Gastrocnemius medialis (tissue), 4 donors: ENCODE data around the gene C5AR1. TPM values are rescaled to one million over a fixed set of nuclear protein-coding genes. Genes with fewer than 3 reads are reported as not detected.

Experiments
- ATAC-seq, 2 donors: fragments of 150-250 bp; one replicate each; pipeline ENCODE4 v1.9.1; 2016
- DNase-seq, 2 donors: peaks; one replicate each; pipeline ENCODE4 v3.0.0-alpha.2; 2019
- H3K27ac ChIP-seq, 4 donors: fragments of 200-600 bp; sonication (generic); 1 replicate in 1 of 4; 2 replicates in 3 of 4; pipeline ENCODE4 v1.5.1; 2016 to 2018; ENCODE audit warnings: mild to moderate bottlenecking in 2 of 4, moderate library complexity in 1 of 4
- H3K27me3 ChIP-seq, 3 donors: fragments of 200-600 bp; sonication (generic) in 2 of 3; 1 replicate in 1 of 3; 2 replicates in 2 of 3; pipeline versions ENCODE4 v1.5.1 to v1.6.0; 2016 to 2019; ENCODE audit warnings: mild to moderate bottlenecking in 1 of 3, moderate library complexity in 1 of 3
- H3K36me3 ChIP-seq, 2 donors: fragments of 200-600 bp; sonication (generic) in 1 of 2; one replicate each; pipeline ENCODE4 v1.5.1; 2017 to 2018
- H3K4me1 ChIP-seq, 2 donors: fragments of 200-600 bp; sonication (generic) in 1 of 2; one replicate each; pipeline ENCODE4 v1.5.1; 2016 to 2017; ENCODE audit warnings: mild to moderate bottlenecking in 2 of 2
- H3K4me3 ChIP-seq, 4 donors: fragments of 200-600 bp; sonication (generic) in 3 of 4; 1 replicate in 1 of 4; 2 replicates in 3 of 4; pipeline ENCODE4 v1.5.1; 2016 to 2019; ENCODE audit warnings: mild to moderate bottlenecking in 2 of 4
- H3K9me3 ChIP-seq, 3 donors: fragments of 200-600 bp; sonication (generic) in 2 of 3; 1 replicate in 1 of 3; 2 replicates in 2 of 3; pipeline ENCODE4 v1.5.1; 2016 to 2019
- POLR2A ChIP-seq, 2 donors: fragments of 450-650 bp; IDR thresholded peaks; one replicate each; pipeline ENCODE4 v1.6.1; 2017; ENCODE audit warnings: antibody characterized with exemption in 2 of 2, mild to moderate bottlenecking in 2 of 2, moderate library complexity in 2 of 2
- in situ Hi-C, 4 donors: fragments of 200-750 bp; cut with MboI; loops; one replicate each; pipeline versions ENCODE4 v1.15.0 to v1.8.0; 2017; ENCODE audit warnings: low sequenced_read_pairs in 4 of 4
- intact Hi-C: fragments of 100-400 bp; cut with DNase I; formaldehyde crosslinking; loops from one replicate; pipeline ENCODE4 v1.15.1; 2023; ENCODE audit warnings: low total_unique reads
- total RNA-seq, 4 donors: library from RNA; depleted of rRNA; stranded (reverse); fragments of >200 nt; gene quantifications; one replicate each; pipeline versions ENCODE4 v1.1.0 to v1.2.3, GENCODE V29; 2016
- TF ChIP-seq, protein P1 (sequence below), 5 experiments: fragments of 450-650 bp in 3 of 5; fragments of 200-600 bp in 2 of 5; sonication (generic) in 2 of 5; IDR thresholded peaks in 4 of 5; conservative IDR thresholded peaks in 1 of 5; 1 replicate in 4 of 5; 2 replicates in 1 of 5; pipeline ENCODE4 v1.5.1; 2016 to 2019; ENCODE audit warnings: antibody characterized with exemption in 5 of 5, mild to moderate bottlenecking in 3 of 5, moderate library complexity in 3 of 5

Gene C5AR1
- total RNA-seq, 4 donors from 2014 or later = 0.27 to 3.7 (median 2.1) TPM

DNA sequence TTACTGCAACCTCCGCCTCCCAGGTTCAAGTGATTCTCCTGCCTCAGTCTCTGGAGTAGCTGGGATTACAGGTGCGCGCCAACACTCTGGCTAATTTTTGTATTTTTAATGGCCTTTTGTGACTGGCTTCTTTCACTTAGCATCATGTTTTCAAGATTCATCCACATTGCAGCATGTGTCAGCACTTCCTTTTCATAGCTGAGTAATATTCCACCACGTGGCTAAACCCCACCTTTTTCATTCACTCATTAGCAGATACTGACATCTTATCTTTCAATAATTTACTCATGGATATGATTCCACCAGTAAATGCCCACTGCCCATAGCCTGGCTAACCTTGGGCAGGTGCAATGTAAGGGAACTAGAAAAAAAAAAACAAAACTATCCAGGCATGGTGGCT lies 6.9 kb downstream of the C5AR1 start:
- in situ Hi-C loops = no loop called here
- Histone ChIP-seq H3K27me3 (peaks cover 9 to 23% (median 20%) of the 10 kb centered on the region in 3 donors), H3K9me3 (no peaks in the 10 kb centered on the region), H3K4me3 (no peak overlapping the region), H3K36me3 (no peaks in the 10 kb centered on the region), H3K4me1 (no peaks in the 10 kb centered on the region), H3K27ac (no peak overlapping the region)
- TF ChIP-seq, protein P1, sequence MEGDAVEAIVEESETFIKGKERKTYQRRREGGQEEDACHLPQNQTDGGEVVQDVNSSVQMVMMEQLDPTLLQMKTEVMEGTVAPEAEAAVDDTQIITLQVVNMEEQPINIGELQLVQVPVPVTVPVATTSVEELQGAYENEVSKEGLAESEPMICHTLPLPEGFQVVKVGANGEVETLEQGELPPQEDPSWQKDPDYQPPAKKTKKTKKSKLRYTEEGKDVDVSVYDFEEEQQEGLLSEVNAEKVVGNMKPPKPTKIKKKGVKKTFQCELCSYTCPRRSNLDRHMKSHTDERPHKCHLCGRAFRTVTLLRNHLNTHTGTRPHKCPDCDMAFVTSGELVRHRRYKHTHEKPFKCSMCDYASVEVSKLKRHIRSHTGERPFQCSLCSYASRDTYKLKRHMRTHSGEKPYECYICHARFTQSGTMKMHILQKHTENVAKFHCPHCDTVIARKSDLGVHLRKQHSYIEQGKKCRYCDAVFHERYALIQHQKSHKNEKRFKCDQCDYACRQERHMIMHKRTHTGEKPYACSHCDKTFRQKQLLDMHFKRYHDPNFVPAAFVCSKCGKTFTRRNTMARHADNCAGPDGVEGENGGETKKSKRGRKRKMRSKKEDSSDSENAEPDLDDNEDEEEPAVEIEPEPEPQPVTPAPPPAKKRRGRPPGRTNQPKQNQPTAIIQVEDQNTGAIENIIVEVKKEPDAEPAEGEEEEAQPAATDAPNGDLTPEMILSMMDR (IDR thresholded peaks at IDR 0.05 in 4 of 5, conservative IDR thresholded peaks at IDR 0.05 in 1 of 5) = no peak
- TF ChIP-seq POLR2A (IDR thresholded peaks at IDR 0.05) = no peak
- ATAC-seq (no peak), DNase-seq (no peak)
- intact Hi-C loops = no loop called here

- no peaks in the 10 kb centered on the region for H3K9me3 ChIP-seq
- ATAC-seq (no peak), DNase-seq (no peak)
- no peak overlapping the region for H3K4me3 ChIP-seq
- TF ChIP-seq, protein P1 (IDR thresholded peaks at IDR 0.05 in 4 of 5, conservative IDR thresholded peaks at IDR 0.05 in 1 of 5) = no peak
- TF ChIP-seq POLR2A (IDR thresholded peaks at IDR 0.05) = no peak
- peaks cover 13 to 20% (median 15%) of the 10 kb centered on the region in 3 donors for H3K27me3 ChIP-seq
- no peaks in the 10 kb centered on the region for H3K36me3 ChIP-seq
- no peak overlapping the region for H3K27ac ChIP-seq
- intact Hi-C loops = no loop called here
- H3K4me1 ChIP-seq = no peaks in the 10 kb centered on the region
- in situ Hi-C loops = no loop called here
Measured at GRCh38 chr19:47319923-47320871, 10.5 kb downstream of the C5AR1 start.

GRCh38 chr19:47321630-47322029 lies 12.0 kb downstream of the C5AR1 start:
- no peak for DNase-seq
- in situ Hi-C loops (no loop called here), intact Hi-C loops (no loop called here)

GRCh38 chr19:47322058-47322457 lies 12.4 kb downstream of the C5AR1 start:
- intact Hi-C loops (no loop called here), in situ Hi-C loops (no loop called here)
- H3K4me1 ChIP-seq = no peaks in the 10 kb centered on the region
- H3K36me3 ChIP-seq = no peaks in the 10 kb centered on the region
- no peak overlapping the region for H3K27ac ChIP-seq
- ATAC-seq = no peak
- no peak overlapping the region for H3K4me3 ChIP-seq
- DNase-seq = no peak
- H3K27me3 ChIP-seq = peaks cover 8 to 15% (median 13%) of the 10 kb centered on the region in 3 donors
- TF ChIP-seq, protein P1 (IDR thresholded peaks at IDR 0.05 in 4 of 5, conservative IDR thresholded peaks at IDR 0.05 in 1 of 5) = no peak
- TF ChIP-seq POLR2A (IDR thresholded peaks at IDR 0.05) = no peak
- H3K9me3 ChIP-seq = no peaks in the 10 kb centered on the region

More at GRCh38 chr19:47321630-47322029, 12.0 kb downstream of the C5AR1 start:
- Histone ChIP-seq H3K4me1 (no peaks in the 10 kb centered on the region), H3K27me3 (peaks cover 8 to 16% (median 15%) of the 10 kb centered on the region in 3 donors), H3K9me3 (no peaks in the 10 kb centered on the region), H3K4me3 (no peak overlapping the region), H3K27ac (no peak overlapping the region), H3K36me3 (no peaks in the 10 kb centered on the region)
- ATAC-seq = no peak
- TF ChIP-seq POLR2A (IDR thresholded peaks at IDR 0.05) = no peak
- TF ChIP-seq, protein P1 (IDR thresholded peaks at IDR 0.05 in 4 of 5, conservative IDR thresholded peaks at IDR 0.05 in 1 of 5) = no peak
